Measurements from ENCODE around the gene GOLGA6A. TPM values are rescaled to one million over a fixed set of nuclear protein-coding genes. Genes with fewer than 3 reads are reported as not detected.
"Not testable (repeated sequence)": the region's sequence is repeated elsewhere in the genome, so short reads cannot be mapped to it uniquely, and the experiment has no call there.

Gene GOLGA6A, protein sequence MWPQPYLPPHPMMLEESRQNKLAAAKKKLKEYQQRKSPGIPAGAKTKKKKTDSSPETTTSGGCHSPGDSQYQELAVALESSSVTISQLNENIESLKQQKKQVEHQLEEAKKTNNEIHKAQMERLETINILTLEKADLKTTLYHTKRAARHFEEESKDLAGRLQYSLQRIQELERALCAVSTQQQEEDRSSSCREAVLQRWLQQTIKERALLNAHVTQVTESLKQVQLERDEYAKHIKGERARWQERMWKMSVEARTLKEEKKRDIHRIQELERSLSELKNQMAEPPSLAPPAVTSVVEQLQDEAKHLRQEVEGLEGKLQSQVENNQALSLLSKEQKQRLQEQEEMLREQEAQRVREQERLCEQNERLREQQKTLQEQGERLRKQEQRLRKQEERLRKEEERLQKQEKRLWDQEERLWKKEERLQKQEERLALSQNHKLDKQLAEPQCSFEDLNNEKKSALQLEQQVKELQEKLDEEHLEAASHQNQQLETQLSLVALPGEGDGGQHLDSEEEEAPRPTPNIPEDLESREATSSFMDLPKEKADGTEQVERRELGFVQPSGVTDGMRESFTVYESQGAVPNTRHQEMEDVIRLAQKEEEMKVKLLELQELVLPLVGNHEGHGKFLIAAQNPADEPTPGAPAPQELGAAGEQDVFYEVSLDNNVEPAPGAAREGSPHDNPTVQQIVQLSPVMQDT
- total RNA-seq (2014; rRNA removed) (not detected in 2 replicates), Bru-seq, nascent RNA (percentile 6 among the genes with signal in this experiment), BruChase-seq, experiment 1, labeled RNA remaining after a 6-hour chase (percentile 19 among the genes with signal in this experiment), BruChase-seq, experiment 2, labeled RNA remaining after a 2-hour chase (percentile 14 among the genes with signal in this experiment)
- long read RNA-seq: 0 reads

DNA sequence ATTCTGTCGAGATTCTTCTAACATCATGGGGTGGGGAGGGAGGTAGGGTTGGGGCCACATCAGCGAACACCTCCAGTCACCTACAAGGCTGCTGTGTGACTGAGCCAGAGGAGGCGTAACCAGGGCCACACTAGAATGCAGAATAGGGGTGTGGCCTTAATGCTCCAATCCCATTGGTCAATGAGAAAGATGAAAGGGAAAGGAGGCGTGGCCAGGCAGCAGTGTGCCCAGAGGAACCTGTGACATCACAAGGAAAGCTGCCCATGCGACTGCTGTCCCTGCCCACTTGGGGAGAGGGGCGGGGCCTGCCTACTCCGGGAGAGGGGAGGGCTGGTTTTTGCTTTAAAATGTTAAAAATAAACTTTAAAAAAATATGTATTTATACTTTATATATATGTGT is at the start of gene GOLGA6A:
Gene GOLGA6A (minus strand): TSS at position 101 of the 400 bp plus-strand sequence. CDS start 41 bp downstream, at position 60.
- H4K20me1 ChIP-seq (ENCODE audit: low read length); H3K4me3 ChIP-seq (ENCODE audit: low read length); BruUV-seq (replicated peaks); H3K27ac ChIP-seq (ENCODE audit: low read length); H3K9me3 ChIP-seq (ENCODE audit: low read length); H3F3A ChIP-seq (ENCODE audit: low read length, unreplicated experiment); H3K27me3 ChIP-seq (ENCODE audit: low read length); H3K9ac ChIP-seq (ENCODE audit: low read length); POLR2A ChIA-PET (ENCODE audit: unreplicated experiment); CTCF ChIA-PET; ATAC-seq; intact Hi-C loops (cut with micrococcal nuclease); H3K9me2 ChIP-seq (replicated peaks; ENCODE audit: low read length); H3K79me2 ChIP-seq (ENCODE audit: low read length); H3K4me1 ChIP-seq (ENCODE audit: insufficient read depth, low read length); H2AFZ ChIP-seq (ENCODE audit: low read length); H3K36me3 ChIP-seq (ENCODE audit: low read depth, low read length); DNase-seq; H3K4me2 ChIP-seq (ENCODE audit: low read length): not testable (repeated sequence)

DNA sequence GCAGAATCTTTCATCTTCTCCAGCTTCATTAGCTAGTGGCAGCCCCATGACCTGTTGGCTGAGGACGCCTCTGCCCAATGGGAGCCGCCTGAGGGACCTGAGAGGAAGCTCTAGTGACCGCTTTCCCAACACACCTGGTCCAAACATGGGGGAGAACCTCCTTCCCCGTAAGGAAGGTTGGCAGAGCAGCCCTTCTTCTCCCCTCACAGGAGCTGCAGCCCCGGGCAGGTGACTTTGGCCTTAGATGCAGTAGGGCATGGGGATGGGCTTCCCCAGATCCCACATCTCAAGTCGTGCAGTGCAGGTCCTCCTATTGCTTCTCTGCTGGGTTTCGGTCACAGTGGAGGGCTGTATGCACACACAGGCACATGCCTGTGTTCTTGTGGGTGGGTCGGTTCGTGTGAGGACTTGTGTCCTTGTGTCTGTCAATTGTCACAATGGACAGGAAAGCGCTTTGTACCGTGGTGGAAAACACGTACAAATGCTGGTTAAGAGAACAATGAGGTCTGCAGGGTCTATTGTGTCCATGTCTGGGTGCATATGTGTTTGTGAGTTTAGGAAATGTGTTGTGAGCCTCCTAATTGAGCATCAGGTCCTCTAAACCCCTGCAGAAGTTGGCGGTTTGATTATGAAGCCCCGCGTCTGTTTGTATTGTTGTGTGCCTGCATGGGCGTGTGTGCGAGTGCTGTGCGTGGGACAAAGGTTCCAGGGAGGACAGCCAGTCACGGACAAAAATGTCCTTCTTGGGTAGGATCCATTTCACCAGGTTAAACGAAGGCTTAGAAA is 49.5 kb upstream of the GOLGA6A start:
- ATAC-seq (no peak), DNase-seq (no peak)
- Histone ChIP-seq H4K20me1 (ENCODE audit: low read length) (no peaks in the 10 kb centered on the region), H3K9ac (ENCODE audit: low read length) (no peak overlapping the region), H2AFZ (ENCODE audit: low read length) (no peak overlapping the region), H3K27ac (ENCODE audit: low read length) (no peak overlapping the region), H3K4me2 (ENCODE audit: low read length) (no peak overlapping the region), H3K4me1 (ENCODE audit: insufficient read depth, low read length) (peaks cover 11% of the 10 kb centered on the region; the same call in 1 of the 2 replicates), H3K79me2 (ENCODE audit: low read length) (no peaks in the 10 kb centered on the region), H3K9me3 (ENCODE audit: low read length) (no peaks in the 10 kb centered on the region), H3K27me3 (ENCODE audit: low read length) (peaks cover 43% of the 10 kb centered on the region), H3K4me3 (ENCODE audit: low read length) (no peak overlapping the region), H3K36me3 (ENCODE audit: low read depth, low read length) (no peaks in the 10 kb centered on the region), H3K9me2 (replicated peaks; ENCODE audit: low read length) (no peaks in the 10 kb centered on the region), H3F3A (ENCODE audit: low read length, unreplicated experiment) (no peaks in the 10 kb centered on the region)
- TF ChIP-seq EZH2 (IDR thresholded peaks at IDR 0.05; ENCODE audit: low read length, unreplicated experiment) (no peak), EZH2phosphoT487 (IDR thresholded peaks at IDR 0.05; ENCODE audit: borderline replicate concordance, low read length) (no peak)
- TF ChIP-seq, protein P1, sequence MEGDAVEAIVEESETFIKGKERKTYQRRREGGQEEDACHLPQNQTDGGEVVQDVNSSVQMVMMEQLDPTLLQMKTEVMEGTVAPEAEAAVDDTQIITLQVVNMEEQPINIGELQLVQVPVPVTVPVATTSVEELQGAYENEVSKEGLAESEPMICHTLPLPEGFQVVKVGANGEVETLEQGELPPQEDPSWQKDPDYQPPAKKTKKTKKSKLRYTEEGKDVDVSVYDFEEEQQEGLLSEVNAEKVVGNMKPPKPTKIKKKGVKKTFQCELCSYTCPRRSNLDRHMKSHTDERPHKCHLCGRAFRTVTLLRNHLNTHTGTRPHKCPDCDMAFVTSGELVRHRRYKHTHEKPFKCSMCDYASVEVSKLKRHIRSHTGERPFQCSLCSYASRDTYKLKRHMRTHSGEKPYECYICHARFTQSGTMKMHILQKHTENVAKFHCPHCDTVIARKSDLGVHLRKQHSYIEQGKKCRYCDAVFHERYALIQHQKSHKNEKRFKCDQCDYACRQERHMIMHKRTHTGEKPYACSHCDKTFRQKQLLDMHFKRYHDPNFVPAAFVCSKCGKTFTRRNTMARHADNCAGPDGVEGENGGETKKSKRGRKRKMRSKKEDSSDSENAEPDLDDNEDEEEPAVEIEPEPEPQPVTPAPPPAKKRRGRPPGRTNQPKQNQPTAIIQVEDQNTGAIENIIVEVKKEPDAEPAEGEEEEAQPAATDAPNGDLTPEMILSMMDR (conservative IDR thresholded peaks at IDR 0.05; ENCODE audit: low read depth, low read length): no peak
- BruUV-seq (replicated peaks): no TSS peak
- ChIA-PET CTCF (no interaction called here), POLR2A (ENCODE audit: unreplicated experiment) (no interaction called here)
- intact Hi-C loops (cut with micrococcal nuclease): no loop called here
